GM21367 (cell line): ENCODE measurements around the gene TAB2.

Source experiments
- ATAC-seq: cut with Tn5 transposase; IDR thresholded peaks from one replicate; pipeline ENCODE4 v1.9.1; 2021; ENCODE audit not compliant: unreplicated experiment

Gene TAB2

DNA sequence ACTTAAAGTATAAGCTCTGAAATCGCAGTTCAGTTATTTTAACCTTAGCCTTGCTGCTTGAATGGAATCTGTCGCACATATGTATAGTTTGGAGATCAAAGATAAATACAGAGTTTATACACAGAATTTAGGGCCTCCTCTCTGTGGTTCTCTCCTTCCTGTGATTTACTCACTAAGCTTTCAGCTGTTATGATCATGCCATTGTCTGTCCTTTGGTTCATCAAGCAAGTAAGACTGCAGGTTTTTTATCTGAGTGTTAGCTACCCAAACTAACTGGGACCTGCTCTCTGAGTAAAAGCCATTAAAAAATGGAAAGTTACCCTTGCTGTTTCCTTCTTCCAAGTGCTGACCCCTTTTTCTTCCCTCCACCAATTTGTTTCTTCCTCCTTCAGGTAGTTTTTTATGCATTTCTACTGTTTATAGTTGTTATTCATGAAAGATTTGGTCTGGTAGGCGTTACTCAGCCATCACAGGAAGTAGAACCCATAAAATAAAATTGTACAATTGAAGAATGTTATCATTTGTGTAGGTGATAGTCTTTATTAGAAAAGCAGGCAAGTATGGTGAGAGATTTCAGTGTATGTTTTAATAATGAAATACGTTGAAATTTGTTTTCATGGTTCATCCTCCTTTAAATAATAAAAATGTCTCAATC lies 48.9 kb downstream of the TAB2 start:
- no peak for ATAC-seq

DNA sequence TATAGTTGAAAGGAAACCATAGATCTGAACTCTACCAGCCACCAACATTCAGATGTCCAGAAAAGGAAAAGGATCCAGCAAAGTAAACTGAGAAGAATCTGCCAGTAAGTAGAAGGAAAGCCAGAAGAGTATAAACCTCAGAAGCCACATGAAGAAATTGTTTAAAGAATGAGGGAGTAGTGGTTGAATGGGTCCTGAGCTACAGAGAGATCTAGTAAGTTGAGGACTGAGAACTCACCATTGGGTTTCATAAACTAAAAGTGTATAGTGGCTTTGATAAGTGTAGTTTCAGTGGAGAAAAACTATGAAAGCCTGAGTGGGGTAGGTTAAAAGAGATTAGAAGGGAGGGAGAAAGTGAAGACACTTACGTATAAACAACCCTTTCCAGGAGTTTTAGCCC lies 50.6 kb downstream of the TAB2 start:
- ATAC-seq = no peak

DNA sequence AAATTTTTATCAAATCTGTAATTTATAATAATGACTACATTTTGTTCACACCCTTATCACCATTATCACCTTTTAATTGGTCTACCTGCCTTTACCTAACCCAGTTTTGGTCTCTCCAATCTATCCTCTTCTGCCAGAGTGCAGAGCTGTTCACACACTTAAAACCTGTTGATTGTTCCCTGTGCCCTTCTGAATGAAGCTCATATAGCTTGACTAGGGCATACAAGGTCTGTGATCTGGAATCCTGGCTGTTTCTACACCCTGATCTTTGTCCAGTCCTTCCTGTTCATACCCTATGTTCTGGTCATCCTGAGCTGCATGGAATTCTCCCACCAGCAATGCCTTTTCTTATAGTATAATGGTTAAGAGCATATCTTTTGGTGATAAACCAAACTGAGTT lies 53.6 kb downstream of the TAB2 start:
- no peak for ATAC-seq

DNA sequence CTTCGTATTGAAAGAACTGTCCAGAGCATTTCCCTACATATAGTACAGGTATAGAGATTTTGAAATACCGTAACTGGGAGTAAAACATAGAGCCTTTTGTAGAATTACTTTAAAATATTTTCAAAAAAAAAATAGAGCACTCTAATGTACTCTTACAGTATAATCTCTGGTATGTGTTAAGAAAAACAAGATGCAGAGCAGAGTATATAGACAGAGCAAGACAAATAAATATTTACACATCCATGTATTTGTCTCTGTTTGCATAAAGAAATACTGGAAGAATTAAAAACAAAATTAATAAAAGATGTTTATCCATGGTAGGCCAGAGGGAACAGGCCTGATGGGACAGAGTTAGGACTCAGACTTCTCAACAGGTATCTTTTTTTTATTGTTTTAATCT lies 54.5 kb downstream of the TAB2 start:
- no peak for ATAC-seq

DNA sequence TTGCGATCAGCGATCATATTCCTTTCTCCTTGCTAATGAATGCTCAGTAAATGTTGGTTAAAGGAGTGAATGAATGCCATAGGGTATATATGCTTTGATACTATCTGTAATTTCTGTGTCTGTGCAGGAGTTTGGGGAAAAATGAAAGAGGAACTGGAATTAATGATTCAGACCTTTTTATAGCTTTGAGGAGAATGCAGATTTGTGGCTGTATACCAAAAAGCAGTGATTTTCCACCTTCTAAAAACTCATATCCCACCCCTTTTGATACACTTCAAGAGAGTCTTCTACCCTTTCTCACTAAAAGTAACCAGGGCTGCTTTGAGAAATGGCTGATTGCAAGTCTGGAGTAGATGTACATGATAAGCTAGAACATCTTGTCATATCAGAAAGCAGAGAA lies 56.0 kb downstream of the TAB2 start:
- ATAC-seq = no peak

DNA sequence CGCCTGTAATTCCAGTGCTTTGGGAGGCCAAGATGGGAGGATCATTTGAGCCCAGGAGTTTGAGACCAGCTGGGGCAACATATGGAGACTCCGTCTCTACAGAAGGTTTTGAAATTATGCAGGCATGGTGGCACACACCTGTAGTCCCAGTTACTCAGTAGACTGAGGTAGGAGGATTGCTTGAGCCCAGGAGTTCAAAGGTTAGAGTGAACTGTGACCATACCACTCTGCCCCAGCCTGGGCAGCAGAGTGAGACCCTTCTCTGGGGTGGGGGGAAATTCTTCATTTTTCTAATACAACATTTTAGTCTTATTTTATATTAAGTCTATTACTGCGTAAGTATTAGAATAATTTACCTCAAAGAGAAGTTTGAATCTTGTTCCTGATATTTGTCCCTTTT lies 62.5 kb downstream of the TAB2 start:
- ATAC-seq = no peak

DNA sequence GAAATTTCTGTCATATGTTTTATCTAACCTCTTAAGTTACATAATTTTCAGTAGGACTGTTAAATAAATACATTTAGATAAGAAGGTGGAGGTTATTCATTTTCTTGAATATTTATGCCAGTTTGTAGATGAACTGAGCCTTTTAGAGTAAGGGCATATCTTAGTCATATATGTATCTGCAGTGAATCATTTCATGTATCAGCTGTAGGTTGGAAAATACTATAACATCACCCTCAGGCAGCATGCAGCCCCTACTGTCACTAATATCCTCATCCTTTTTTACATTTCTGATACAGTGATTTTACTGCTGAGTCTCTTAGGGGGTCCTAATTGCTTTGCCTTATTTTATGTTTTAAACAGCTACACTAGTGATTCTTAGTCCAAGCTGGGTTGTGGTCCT lies 63.0 kb downstream of the TAB2 start:
- no peak for ATAC-seq

DNA sequence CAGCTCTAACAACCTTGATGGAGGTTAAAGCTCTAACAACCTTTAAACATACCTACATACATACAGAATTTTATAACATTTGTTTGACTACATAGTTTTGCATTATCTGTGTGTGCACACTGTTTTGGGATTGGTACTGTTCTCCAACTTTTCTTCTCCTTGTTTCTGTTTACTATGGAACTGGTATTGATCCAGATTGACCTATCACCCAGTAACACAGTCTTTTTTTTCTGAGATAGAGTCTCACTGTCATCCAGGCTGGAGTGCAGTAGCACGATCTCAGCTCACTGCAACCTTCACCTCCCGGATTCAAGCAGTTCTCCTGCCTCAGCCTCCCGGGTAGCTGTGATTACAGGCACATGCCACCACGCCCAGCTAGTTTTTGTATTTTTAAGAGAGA lies 65.9 kb downstream of the TAB2 start:
- no peak for ATAC-seq

DNA sequence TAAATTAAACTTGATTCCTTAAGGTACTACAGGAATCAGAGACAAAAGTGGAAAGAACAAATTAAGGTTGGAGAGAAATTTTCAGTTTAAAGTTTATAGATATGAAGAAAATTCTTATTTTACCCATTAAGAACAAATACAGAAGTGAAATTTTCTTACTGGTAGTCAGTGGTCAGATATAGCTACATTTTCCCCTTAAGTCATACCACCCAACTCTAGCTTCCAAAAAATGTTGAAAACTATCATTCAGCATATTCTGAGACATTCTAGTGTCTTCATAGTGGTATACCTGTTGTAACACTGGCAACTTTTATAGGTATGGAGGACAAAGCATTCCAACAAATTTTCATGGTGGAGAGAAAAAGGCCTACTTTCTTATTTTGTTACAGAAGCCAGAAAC lies 67.0 kb downstream of the TAB2 start:
- ATAC-seq = no peak

DNA sequence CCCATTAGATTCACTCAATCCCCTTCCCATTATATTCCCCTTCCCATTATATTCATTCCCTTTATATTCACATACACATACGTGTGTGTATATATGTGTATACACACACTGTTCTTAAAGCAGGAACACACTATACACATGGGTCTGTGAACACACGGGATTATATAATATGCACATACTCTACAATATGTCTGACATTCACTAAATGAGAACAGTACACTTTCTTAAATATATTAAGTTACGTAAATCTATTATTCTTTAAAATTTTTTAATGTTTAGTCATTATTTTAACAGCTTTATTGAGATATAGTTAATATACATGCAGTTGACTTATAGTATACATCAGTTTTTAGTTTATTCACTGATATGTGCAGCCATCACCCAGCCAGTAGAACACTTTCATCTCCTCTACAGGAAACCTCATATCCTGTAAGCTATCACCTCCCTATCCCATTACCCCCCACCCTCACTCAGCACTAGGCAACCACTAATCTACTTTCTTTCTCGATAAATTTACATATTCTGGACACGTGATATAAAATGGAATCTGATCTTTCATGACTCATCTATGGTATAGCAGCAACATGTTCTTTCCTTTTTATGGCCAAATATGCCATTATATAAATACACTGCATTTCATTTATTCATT lies 68.6 kb downstream of the TAB2 start:
- ATAC-seq = no peak

DNA sequence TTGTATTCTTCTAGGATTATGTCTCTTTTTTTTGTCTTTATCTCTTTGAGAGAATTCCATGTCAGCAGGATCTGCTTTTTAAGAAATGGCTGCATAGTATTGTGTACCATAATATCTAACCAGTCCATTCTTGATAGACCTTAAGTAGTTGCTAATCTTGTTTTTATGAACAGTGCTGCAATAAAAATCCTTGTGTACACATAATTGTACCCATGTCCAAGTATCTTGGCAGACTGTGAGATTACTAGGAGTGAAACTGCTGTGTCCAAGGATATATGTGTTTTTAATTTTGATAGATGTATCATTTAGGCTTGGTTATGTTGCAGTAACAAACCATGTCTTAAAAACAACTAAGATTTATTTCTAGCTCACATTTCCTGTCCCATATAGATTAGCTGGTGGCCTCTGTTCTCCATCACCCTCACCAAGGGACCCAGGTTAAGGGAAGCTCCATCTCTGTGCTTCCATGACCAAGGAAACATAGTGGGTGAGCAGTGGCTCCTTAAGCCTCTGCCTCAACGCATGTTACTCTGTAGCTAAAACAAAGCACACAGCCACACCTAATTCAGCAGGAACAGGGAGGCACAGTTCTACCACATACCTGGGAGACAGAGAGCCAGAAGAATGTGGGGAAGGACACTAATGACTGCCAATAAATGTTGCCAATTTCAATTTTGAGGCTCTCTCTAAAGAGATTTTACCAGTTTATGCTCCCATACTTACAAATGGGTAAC lies 70.4 kb downstream of the TAB2 start:
- ATAC-seq = no peak

DNA sequence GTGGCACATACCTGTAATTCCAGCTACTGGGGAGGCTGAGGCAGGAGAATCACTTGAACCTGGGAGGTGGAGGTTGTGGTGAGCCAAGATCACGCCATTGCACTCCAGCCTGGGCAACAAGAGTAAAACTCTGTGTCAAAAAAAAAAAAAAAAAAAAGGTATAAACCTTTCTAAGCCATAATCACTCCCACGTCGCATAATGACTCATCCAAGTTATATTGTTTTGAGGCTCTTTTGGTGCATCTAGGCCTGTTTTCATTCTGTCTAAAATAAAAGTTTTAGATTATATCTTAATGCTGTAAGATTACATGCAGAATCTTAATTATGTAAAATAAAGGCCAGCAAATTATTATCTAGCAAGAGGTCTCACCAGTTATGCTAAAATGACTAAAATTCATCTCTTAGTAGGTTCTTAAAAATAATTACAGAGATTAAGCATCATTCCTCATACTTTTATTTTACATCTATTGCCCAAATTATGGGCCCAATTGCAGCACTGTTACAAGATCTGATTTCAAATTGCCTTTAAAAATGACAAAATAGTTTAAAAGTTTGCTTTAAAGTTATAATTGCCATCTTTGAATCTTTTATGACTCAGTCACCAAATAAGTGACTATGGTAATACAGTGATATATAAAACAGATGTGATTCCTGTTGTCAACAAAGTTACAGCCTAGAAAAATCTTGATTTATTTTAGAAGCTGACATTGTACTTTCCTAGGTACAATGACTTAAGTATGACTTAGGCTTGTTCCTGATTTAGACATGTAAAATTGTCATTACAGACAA lies 72.2 kb downstream of the TAB2 start:
- no peak for ATAC-seq

DNA sequence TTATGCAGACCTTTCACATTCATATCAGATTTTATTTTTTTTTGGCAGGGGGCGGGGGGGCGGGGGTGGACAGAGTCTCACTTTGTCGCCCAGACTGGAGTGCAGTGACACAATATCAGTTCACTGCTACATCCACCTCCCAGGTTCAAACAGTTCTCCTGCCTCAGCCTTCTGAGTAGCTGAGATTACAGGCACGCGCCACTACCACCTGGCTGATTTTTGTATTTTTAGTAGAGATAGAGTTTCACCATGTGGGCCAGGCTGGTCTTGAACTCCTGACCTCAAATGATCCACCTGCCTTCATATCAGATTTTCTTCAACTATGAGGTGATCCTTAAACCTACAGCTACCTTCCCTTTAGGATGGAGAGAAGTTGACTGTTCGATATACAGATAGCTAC lies 74.6 kb downstream of the TAB2 start:
- no peak for ATAC-seq

DNA sequence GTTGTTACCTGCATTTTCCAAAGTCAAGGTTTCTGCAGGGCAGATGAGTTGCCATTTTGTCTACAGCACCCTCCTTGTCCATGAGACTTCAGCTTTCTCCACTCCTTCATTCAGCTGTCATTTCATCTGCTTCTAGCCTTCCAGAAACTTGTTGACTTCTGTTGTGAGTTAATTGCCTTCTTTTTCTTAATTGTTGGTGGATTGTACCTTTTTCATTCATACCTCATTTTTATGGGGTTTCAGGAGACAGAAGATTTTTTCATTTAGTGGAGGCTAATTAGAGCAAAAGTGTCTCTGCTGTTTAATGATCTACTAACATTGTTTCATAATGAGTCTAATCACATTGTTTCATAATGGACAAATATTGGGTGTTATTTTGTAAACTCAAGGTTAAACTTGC lies 75.0 kb downstream of the TAB2 start:
- no peak for ATAC-seq

DNA sequence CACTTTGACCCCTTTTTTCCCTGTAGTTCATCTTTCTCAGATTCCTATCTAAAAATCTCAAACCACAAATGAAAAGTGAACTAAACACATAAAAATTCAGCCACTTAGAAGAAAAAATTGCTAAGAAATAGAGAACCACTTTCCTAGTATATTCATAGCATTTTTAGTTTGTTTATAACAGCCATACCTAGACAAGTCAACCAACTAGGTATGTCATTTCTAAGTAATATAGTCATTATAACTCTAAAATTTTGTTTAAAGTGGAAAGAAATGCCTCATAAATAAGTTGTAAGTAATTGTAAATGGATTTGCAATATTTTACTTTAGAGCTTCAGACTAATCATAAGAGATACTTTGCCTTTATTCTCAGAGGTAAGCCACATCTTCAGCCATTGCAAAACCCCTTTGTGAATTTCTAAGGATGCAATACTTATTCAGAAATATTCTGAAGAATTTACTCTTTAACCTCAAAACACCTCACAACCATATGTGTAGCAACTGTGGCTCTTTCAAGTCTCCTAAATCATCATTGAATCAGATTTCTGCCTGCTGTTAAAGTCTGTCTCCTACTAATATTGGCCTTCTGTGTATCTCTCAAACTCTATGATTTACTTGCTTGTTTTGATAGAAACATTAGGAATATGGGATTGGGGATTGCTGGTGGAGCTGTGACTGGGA lies 75.6 kb downstream of the TAB2 start:
- ATAC-seq = no peak

DNA sequence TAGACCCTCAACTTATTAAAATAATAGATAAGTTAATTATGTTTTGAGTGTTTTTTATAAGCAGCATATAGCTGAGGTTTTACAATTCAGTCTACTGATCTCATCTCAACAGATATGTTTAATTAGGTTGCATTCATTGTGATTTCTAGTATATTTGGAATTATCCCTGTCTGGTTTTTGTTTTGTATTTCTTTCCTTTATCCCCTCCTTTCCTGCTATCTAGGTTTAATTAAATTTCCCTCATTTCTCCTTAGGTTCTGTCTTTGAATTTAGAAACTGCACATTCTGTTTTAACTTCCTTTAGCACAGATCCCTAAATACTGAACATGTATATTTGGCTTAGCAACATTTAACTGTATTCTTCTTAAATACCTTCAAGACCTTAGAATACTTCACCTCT lies 77.7 kb downstream of the TAB2 start:
- no peak for ATAC-seq

DNA sequence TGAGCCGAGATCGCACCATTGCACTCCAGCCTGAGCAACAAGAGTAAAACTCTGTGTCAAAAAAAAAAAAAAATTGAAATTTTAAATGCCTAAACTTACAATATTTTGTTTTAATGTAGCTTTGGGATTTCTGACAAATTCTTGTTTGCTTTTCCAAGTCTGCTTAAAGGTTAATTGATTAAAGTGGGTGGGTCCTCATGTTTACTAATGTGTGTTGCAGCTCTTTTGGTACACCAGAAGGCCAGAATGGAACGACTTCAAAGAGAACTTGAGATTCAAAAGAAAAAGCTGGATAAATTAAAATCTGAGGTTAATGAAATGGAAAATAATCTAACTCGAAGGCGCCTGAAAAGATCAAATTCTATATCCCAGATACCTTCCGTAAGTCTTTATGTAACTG lies 79.9 kb downstream of the TAB2 start:
- no peak for ATAC-seq

DNA sequence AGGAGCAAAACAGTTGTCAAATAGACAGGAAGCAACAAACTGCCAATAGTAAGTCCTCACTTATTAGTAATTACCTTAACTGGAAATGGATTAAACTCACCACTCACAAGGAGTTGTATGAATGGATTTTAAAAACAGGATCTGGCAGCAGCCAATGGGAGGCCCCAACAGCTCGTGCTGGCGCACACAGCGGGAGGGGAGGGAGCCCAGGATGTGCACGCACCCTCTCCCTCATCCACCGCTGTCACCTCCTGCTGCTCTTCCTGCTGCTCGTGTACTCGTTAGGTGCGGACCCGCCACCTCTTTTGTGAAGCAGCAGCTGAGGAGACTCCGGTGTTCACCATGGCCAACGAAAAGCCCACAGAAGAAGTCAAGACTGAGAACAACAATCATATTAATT lies 82.5 kb downstream of the TAB2 start, which contains the start of gene SUMO4:
SUMO4 (plus strand) TSS at position 213 of the 400 bp plus-strand sequence; CDS start at position 343, 130 bp downstream.
- no peak for ATAC-seq

DNA sequence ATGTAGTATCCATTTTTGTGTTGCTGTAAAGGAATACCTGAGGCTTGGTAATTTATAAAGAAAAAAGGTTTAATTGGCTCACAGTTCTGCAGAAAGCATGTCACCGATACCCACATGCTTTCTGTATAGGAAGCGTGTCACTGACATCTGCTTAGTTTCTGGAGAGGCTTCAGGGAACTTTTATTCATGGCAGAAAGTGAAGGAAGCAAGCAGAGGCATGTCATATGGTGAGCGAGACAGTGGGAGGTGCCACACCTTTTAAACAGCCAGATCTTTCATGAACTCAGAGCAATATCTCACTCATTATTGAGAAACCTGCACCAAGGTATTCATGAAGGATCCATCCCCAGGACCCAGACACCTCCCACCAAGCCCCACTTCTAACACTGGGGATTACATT lies 86.0 kb downstream of the TAB2 start:
- no peak for ATAC-seq

DNA sequence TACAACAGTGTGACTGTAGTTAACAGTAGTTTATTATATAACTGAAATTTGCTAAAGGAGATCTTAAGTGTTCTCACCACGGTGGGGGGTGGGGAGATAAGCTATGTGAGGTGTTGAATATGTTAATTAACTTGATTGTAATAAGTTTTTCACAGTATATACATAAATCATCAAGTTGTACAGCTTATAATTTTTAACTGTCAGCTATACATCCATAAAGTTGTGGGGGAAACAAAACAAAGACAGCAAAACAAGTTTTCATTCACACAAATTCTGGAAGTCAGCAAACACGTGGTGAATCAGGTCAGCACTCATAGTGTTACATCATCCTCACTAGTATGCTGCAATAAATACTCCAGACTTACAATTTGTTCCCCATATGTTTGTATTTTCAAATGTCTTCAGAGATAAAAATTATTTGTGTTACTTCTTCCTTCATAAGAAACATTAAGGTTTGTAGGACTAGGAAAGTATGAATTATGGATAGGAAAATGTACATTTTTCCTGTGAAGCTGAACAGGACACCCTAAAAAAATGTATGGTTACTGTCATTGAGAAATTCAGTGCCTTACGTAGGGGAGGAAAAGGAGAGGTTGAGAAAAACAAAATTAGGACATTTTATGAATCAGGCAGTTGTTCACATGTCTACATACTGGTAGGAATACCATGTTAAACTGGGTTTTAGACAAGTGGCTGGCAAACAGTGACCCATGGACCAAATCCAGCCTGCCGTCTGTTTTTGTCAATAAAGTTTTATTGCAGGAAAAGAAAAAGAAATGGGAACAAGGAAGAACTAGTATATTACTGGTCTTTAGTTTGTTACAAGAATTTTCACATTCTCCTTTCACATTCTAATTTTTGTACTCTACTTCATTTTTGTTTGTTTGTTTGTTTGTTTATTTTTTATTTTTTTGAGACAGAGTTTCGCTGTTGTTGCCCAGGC lies 88.6 kb downstream of the TAB2 start:
- ATAC-seq = no peak
